Esophagus (tissue), 2 donors: ENCODE results near the gene MCTP2. TPM values are rescaled to one million over a fixed set of nuclear protein-coding genes. Genes with fewer than 3 reads are reported as not detected.
"Not testable (repeated sequence)": the region's sequence is repeated elsewhere in the genome, so short reads cannot be mapped to it uniquely, and the experiment has no call there.

Source experiments
- H3K27ac ChIP-seq, 2 donors: one replicate each; pipeline ENCODE4 v1.5.1; 2013; ENCODE audit warnings: low read depth in 2 of 2, mild to moderate bottlenecking in 2 of 2, inconsistent platforms in 1 of 2, low read length in 1 of 2, moderate library complexity in 1 of 2
- H3K27me3 ChIP-seq, 2 donors: one replicate each; pipeline ENCODE4 v1.6.1; 2013; ENCODE audit warnings: low read length in 2 of 2, control low read depth in 1 of 2, mild to moderate bottlenecking in 1 of 2; ENCODE audit not compliant: insufficient read depth in 2 of 2, control insufficient read depth in 1 of 2
- H3K36me3 ChIP-seq, 2 donors: one replicate each; pipeline ENCODE4 v1.6.1; 2013; ENCODE audit warnings: low read length in 1 of 2; ENCODE audit not compliant: control insufficient read depth in 2 of 2, insufficient read depth in 2 of 2
- H3K4me1 ChIP-seq, 2 donors: one replicate each; pipeline ENCODE4 v1.6.1; 2013; ENCODE audit warnings: low read length in 1 of 2; ENCODE audit not compliant: control insufficient read depth in 2 of 2, insufficient read depth in 2 of 2
- H3K4me3 ChIP-seq, 2 donors: one replicate each; pipeline ENCODE4 v1.5.1; 2013; ENCODE audit warnings: low read length in 2 of 2, mild to moderate bottlenecking in 2 of 2, low read depth in 1 of 2, moderate library complexity in 1 of 2
- H3K9me3 ChIP-seq, 2 donors: one replicate each; pipeline ENCODE4 v1.6.1; 2013; ENCODE audit warnings: mild to moderate bottlenecking in 2 of 2, low read depth in 1 of 2, low read length in 1 of 2, moderate library complexity in 1 of 2; ENCODE audit not compliant: control insufficient read depth in 2 of 2, insufficient read depth in 1 of 2
- WGBS, 2 donors: extraction: QIAGEN DNeasy Blood & Tissue Kit; methylation state at CpG; one replicate each; pipeline ENCODE4 v1.1.7; 2013; 5-methylcytosine and 5-hydroxymethylcytosine counted together
- polyA plus RNA-seq, 2 donors: library from polyadenylated mRNA; stranded (reverse); fragments of 200-250 nt; gene quantifications; one replicate each; pipeline ENCODE4 v1.2.3, GENCODE V29; 2013
- donor health status: healthy with polysubstance abuse.
- donor health status: Bipolar disorder and iron deficiency.

Gene MCTP2
- polyA plus RNA-seq, 2 donors = 2.4 to 2.5 TPM

DNA sequence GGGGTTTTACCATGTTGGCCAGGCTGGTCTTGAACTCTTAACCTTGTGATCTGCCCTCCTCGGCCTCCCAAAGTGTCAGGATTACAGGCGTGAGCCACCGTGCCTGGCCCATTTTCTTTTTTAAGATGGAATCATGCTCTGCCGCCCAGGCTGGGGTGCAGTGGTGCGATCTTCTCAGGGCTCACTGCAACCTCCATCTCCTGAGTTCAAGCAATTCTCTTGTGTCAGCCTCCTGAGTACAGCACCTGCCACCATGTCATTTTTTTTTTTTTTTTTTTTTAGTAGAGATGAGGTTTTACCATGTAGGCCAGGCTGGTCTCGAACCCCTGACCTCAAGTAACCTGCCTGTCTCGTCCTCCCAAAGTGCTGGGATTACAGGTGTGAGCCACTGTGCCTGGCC, 26.4 kb downstream of the MCTP2 start:
- not testable (repeated sequence) for H3K4me3 ChIP-seq, H3K27ac ChIP-seq, H3K9me3 ChIP-seq, H3K4me1 ChIP-seq, H3K36me3 ChIP-seq, H3K27me3 ChIP-seq
- 87 to 94% methylated on average over 7 of the region's 7 CpGs for WGBS, 2 donors

DNA sequence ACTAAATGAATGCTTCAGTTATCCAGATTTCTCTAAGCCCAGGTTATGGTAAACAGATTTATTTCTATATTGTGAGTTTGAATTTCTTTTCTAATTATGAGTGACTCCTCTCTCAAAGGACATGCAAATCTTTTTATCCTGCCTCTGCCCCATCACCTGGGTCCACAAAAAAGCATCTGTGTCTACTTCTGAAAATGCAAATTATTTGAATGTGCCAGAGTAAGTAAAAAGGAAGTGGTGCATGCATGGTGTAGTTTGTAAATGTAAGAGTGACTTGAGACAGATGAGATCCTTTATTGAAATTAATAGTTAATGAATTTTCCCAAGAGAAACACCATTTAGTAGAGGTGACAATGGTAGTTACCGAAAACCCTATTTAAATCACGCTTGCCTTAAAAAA, 26.9 kb downstream of the MCTP2 start:
- H3K4me1 ChIP-seq = no peaks in the 10 kb centered on the region
- H3K27ac ChIP-seq = no peak overlapping the region
- peaks cover 0 to 2% of the 10 kb centered on the region in 2 donors for H3K36me3 ChIP-seq
- no peak overlapping the region for H3K4me3 ChIP-seq
- no peaks in the 10 kb centered on the region for H3K27me3 ChIP-seq
- 96 to 97% methylated on average over 2 of the region's 2 CpGs for WGBS, 2 donors
- no peaks in the 10 kb centered on the region for H3K9me3 ChIP-seq

DNA sequence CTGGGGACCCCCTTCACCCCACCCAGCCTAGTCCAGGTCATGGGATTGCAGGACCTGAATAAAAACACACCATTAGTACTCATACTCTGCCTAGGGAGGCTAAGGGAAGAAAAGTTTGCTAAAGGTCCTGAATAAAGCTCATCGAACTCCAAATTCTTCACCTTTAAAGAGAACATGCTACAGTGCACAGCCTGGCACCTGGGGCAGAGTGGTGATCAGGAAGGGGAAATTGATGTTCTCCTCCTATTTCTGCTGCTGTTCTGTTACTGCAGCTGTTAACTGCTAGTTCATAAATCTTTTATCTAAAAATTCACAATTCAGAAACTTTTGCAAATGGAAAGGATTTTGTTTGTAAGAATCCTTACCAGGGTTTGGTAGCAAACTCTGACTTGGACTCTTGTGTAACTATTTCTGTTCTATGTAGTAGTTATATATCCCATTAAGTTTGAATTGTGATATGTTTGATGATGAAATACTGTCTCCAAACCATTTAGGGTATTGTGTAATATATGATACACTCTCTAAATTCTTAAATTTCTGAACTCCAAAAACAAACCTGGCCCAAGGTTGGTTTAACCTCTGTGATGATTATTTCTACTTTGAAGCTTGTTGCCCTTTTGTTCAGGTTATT, 27.9 kb downstream of the MCTP2 start:
- Histone ChIP-seq H3K36me3 (peaks cover 0 to 2% of the 10 kb centered on the region in 2 donors), H3K4me1 (no peaks in the 10 kb centered on the region), H3K27ac (no peak overlapping the region), H3K9me3 (no peaks in the 10 kb centered on the region), H3K27me3 (no peaks in the 10 kb centered on the region), H3K4me3 (no peak overlapping the region)
- WGBS, 2 donors = 74 to 85% methylated on average over 1 of the region's 1 CpG

DNA sequence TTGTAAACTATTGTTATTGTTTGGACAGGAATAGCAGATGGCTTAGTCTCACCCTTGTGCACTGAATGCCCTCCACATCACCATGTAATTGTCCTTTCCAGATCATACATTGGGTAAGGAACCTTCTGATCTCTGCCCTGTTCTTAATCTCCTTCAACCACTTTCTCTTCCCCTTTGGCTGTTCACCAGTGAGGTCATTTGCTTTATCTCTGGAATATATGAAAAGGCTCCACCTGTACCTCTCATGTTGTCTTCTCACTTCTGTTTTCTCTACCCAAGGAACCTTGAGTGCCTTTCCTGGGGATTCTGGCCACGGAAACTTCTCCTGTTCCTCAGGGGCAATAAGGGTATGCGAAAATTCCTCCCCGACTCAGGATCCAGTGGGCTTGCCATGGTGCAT, 28.5 kb downstream of the MCTP2 start:
- Histone ChIP-seq H3K27ac (no peak overlapping the region), H3K36me3 (peaks cover 0 to 2% of the 10 kb centered on the region in 2 donors)
- WGBS, 2 donors = 79 to 80% methylated on average over 3 of the region's 3 CpGs

DNA sequence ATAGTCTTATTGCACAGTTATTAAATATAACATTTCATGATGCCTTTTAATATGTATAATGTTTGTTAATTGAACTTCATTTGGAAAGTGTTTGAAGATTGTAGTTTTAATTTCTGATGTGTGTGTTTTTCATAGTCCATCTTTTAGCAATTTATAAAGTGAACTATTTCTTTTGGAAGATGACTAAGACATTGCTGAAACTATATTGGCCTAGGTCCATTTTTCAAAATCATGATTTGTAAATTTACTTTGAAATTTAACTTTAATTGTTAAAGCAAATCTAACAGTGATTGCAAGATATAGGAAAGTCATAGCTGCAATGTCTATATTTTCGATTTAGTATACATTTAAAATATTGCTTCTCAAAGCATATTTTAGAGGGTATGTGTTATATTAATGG, 30.8 kb downstream of the MCTP2 start:
- WGBS, 2 donors = 43 to 55% methylated on average over 1 of the region's 1 CpG
- H3K4me3 ChIP-seq = no peak overlapping the region
- H3K27me3 ChIP-seq = no peaks in the 10 kb centered on the region
- no peaks in the 10 kb centered on the region for H3K9me3 ChIP-seq
- H3K27ac ChIP-seq = no peak overlapping the region
- H3K4me1 ChIP-seq = peaks cover 0 to 2% of the 10 kb centered on the region in 2 donors
- H3K36me3 ChIP-seq = peaks cover 0 to 2% of the 10 kb centered on the region in 2 donors

More for the DNA sequence above, 28.5 kb downstream of the MCTP2 start:
- Histone ChIP-seq H3K4me1 (no peaks in the 10 kb centered on the region), H3K4me3 (no peak overlapping the region), H3K27me3 (no peaks in the 10 kb centered on the region), H3K9me3 (no peaks in the 10 kb centered on the region)

DNA sequence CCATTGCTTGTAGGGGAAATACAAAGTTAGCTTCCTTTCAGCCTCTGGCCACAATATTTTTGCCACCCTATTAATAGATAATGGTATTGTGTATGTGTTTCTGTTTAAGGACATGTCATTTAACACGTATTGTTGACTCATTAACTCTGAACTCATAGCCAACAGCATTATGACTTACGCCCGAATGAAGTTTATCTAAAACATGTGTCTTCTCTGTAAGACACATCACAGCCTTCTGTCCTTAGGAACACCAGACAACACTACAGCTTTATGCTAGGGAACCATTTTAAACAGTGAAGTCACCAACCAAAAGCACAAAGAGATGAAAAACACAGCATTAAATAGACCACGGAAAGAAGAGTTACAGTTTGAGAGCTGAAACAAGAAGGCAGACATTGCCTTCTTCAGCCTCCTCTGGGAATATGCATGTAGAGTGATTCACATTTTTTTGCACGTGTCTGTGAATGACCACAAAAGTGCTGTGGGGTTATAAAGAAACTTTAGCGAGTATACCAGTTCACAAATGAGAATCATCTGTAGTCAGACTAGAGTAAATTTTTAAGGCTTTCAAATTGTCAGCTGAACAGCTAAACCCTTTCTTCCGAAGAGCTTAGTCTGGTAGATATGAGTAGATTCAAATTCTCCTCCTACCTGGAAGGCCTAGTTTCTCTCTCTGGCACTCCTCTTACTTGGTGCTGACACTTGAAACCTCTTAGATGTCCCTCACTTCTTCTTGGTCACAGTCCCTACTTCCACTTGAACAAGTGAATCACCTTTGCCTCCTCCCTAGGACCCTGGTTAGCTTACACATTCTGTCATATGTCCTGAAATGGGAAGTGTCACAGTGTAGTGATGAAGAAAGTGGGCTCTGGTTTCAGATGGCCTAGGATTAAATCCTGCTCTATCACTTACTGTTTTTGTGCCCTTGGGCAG, 32.2 kb downstream of the MCTP2 start:
- Histone ChIP-seq H3K27ac (no peak overlapping the region), H3K27me3 (no peaks in the 10 kb centered on the region), H3K9me3 (no peaks in the 10 kb centered on the region), H3K4me3 (no peak overlapping the region), H3K36me3 (peaks cover 0 to 2% of the 10 kb centered on the region in 2 donors), H3K4me1 (peaks cover 0 to 2% of the 10 kb centered on the region in 2 donors)
- WGBS, 2 donors = 59 to 60% methylated on average over 7 of the region's 7 CpGs

DNA sequence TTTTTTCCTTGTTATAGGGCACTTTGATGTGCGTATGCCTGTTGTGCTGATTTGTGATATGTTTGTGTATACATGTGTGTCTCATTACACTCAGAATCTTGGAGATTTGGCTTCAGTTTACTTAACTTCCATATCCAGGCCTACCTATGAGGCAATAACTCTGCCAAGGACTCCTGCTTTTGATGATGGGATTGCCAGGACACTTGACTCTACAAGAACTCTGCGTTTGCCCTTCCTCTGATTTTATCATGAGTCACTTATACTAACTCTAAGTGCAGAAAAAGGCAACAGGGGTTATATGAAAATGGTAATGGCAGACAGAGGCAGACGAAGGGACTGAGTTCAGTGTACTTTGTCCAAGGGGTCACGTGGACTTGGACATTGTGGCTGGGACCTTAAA, 33.6 kb downstream of the MCTP2 start:
- H3K27ac ChIP-seq = no peak overlapping the region
- no peaks in the 10 kb centered on the region for H3K27me3 ChIP-seq
- no peaks in the 10 kb centered on the region for H3K9me3 ChIP-seq
- H3K4me3 ChIP-seq = no peak overlapping the region
- 62 to 73% methylated on average over 4 of the region's 4 CpGs for WGBS, 2 donors
- peaks cover 0 to 2% of the 10 kb centered on the region in 2 donors for H3K36me3 ChIP-seq
- H3K4me1 ChIP-seq = peaks cover 0 to 2% of the 10 kb centered on the region in 2 donors

DNA sequence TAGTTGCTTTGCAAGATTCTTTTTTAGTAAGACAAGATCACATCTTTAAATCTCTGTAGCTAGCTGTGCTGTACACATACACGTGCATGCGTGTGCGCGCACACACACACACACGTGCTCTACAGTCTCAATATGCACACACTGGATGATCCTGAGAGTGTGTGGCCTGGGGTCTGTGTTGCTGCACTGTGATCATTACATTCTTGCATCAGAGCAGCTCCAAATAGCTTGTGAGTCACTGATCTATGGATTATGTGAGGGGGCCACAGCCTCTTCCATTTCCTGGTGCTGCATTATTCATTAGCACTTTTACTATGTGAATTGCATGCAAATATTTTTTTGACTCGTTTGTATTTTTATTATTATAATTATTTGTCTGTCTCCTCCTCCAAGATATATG, 34.6 kb downstream of the MCTP2 start:
- no peaks in the 10 kb centered on the region for H3K27me3 ChIP-seq
- H3K4me3 ChIP-seq = no peak overlapping the region
- WGBS, 2 donors = 65 to 69% methylated on average over 6 of the region's 6 CpGs

DNA sequence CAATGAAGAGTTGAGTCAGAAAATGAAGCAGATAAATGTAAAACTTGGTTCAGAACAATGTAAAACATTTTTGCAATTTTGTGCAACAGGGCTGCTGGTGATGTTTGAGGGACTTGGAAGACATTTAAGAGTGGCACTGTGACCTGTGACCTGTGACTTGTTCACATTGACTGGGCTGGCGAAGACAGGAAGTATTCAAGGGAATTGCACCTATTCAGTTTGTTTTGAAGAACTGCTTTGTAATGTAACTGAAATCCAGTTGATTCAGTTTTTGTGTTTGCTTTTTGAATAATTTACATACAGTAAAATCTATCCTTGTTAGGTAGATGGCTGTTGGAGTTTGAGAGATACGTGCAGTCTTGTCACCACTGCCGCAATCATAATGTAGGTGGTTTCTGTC, 35.4 kb downstream of the MCTP2 start:
- no peak overlapping the region for H3K27ac ChIP-seq
- H3K4me1 ChIP-seq = peaks cover 0 to 2% of the 10 kb centered on the region in 2 donors
- no peaks in the 10 kb centered on the region for H3K36me3 ChIP-seq
- no peaks in the 10 kb centered on the region for H3K9me3 ChIP-seq
- 84 to 89% methylated on average over 3 of the region's 3 CpGs for WGBS, 2 donors
- no peak overlapping the region for H3K4me3 ChIP-seq
- H3K27me3 ChIP-seq = no peaks in the 10 kb centered on the region

More for the DNA sequence above, 34.6 kb downstream of the MCTP2 start:
- Histone ChIP-seq H3K36me3 (no peaks in the 10 kb centered on the region), H3K27ac (no peak overlapping the region), H3K9me3 (no peaks in the 10 kb centered on the region), H3K4me1 (peaks cover 0 to 2% of the 10 kb centered on the region in 2 donors)
